Measurements from ENCODE around the gene GJD2.

The GJD2 gene

GRCh38 chr15:34724481-34724880, 30.3 kb downstream of the GJD2 start:
- no peak for DNase-seq (ENCODE audit: low read depth in 2 of 2)

- no peak for DNase-seq (ENCODE audit: low read depth in 2 of 2)
These were observed 32.4 kb downstream of the GJD2 start for GRCh38 chr15:34722439-34722836.

- DNase-seq (ENCODE audit: low read depth in 2 of 2) = no peak
These were observed 32.9 kb downstream of the GJD2 start for GRCh38 chr15:34721802-34722438.

GRCh38 chr15:34721157-34721801, 33.5 kb downstream of the GJD2 start:
- DNase-seq (ENCODE audit: low read depth in 2 of 2) = no peak

GRCh38 chr15:34719695-34720094, 35.1 kb downstream of the GJD2 start:
- DNase-seq (ENCODE audit: low read depth in 2 of 2) = no peak

- no peak for DNase-seq (ENCODE audit: low read depth in 2 of 2)
These were observed 35.8 kb downstream of the GJD2 start for GRCh38 chr15:34718681-34719665.

- DNase-seq (ENCODE audit: low read depth in 2 of 2) = no peak
These were observed 37.1 kb downstream of the GJD2 start for GRCh38 chr15:34717729-34718128.

- no peak for DNase-seq (ENCODE audit: low read depth in 2 of 2)
These were observed 38.7 kb downstream of the GJD2 start for GRCh38 chr15:34716111-34716510.

- DNase-seq (ENCODE audit: low read depth in 2 of 2) = no peak
These were observed 40.2 kb downstream of the GJD2 start for GRCh38 chr15:34714476-34715121.

GRCh38 chr15:34713635-34714034, 41.2 kb downstream of the GJD2 start:
- DNase-seq (ENCODE audit: low read depth in 2 of 2) = no peak

GRCh38 chr15:34709866-34710265, 44.9 kb downstream of the GJD2 start:
- DNase-seq (ENCODE audit: low read depth in 2 of 2) = no peak

GRCh38 chr15:34708422-34708821, 46.4 kb downstream of the GJD2 start:
- no peak for DNase-seq (ENCODE audit: low read depth in 2 of 2)

GRCh38 chr15:34701536-34701935, 53.3 kb downstream of the GJD2 start:
- DNase-seq (ENCODE audit: low read depth in 2 of 2) = no peak

Measured in stimulated activated CD8-positive, alpha-beta memory T cell treated with anti-CD3 and anti-CD28 coated beads, Interleukin-7, amount 100 ng/mL, for 4 hours (primary cell).